Ishikawa (cell line): ENCODE data around the gene TIAM2.

Source experiments
- CEBPB ChIP-seq: IDR thresholded peaks from 2 replicates; pipeline ENCODE4 v1.6.1; 2012
- CREB1 ChIP-seq: IDR thresholded peaks from 2 replicates; pipeline ENCODE4 v1.6.1; 2012; ENCODE audit warnings: low read depth
- EGR1 ChIP-seq: IDR thresholded peaks from 2 replicates; pipeline ENCODE4 v1.6.1; 2012
- EP300 ChIP-seq: IDR thresholded peaks from 2 replicates; pipeline ENCODE4 v1.6.1; 2012; ENCODE audit warnings: borderline replicate concordance
- FOXM1 ChIP-seq: IDR thresholded peaks from 2 replicates; pipeline ENCODE4 v1.6.1; 2012; ENCODE audit warnings: low read depth, borderline replicate concordance
- MAX ChIP-seq: IDR thresholded peaks from 2 replicates; pipeline ENCODE4 v1.6.1; 2012
- NFIC ChIP-seq: IDR thresholded peaks from 2 replicates; pipeline ENCODE4 v1.6.1; 2012
- RAD21 ChIP-seq: IDR thresholded peaks from 2 replicates; pipeline ENCODE4 v1.6.1; 2012; ENCODE audit warnings: low read depth
- TAF1 ChIP-seq: IDR thresholded peaks from 2 replicates; pipeline ENCODE4 v1.6.1; 2012; ENCODE audit warnings: low read depth, mild to moderate bottlenecking
- TCF12 ChIP-seq: IDR thresholded peaks from 2 replicates; pipeline ENCODE4 v1.6.1; 2012; ENCODE audit warnings: low read depth
- TEAD4 ChIP-seq: IDR thresholded peaks from 2 replicates; pipeline ENCODE4 v1.6.1; 2012
- USF1 ChIP-seq: IDR thresholded peaks from 2 replicates; pipeline ENCODE4 v1.6.1; 2012
- YY1 ChIP-seq: IDR thresholded peaks from 2 replicates; pipeline ENCODE4 v1.6.1; 2012; ENCODE audit warnings: low read depth
- ZBTB7A ChIP-seq: IDR thresholded peaks from 2 replicates; pipeline ENCODE4 v1.6.1; 2012; ENCODE audit warnings: low read depth
- TF ChIP-seq, protein P1 (sequence below): IDR thresholded peaks from 2 replicates; pipeline ENCODE4 v1.6.1; 2012; ENCODE audit warnings: low read depth, mild to moderate bottlenecking

TIAM2 gene

DNA sequence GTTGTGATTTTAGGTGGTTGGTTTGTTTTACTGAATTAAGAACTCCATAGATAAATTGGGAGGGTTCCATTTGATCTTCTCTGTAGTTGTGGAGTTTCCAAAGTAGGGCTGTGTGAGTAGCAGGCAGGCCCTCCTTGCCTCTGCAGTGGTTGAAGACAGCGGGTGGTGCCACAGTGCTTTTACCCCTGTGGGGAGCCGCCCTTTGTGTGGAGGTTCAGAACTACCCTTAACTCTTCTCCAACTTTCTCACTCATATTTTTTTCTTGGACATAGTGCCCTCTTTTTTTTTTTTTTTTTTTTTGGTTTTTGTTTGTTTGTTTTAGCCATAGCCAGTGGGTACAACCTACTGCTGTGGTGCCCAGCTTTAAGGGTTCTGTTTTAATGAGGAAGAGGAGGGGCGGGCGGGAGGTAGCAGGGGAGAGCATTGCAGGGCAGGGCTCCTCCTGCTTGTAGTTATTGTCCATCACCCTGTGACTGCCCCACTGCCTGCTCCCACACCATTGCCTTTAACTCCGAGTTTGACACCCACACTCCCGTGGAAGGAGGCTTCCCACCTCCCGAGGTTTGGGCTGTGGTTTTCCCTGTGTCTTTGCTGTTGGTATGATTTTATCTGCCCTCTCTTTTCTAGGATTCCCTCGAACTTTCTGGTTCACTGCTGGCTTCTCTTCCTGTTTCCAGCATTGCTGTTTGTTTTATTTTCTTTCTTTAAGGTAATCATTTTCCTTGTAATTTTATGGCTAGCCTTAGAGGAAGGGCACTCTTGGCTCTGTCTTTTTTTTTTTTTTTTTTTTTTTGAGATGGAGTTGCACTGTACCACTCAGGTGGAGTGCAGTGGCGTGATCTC, 50.7 kb downstream of the TIAM2 start:
- TF ChIP-seq CEBPB (no peak), NFIC (no peak), RAD21 (no peak), EP300 (no peak), FOXM1 (no peak), TCF12 (no peak)
- TF ChIP-seq, protein P1, sequence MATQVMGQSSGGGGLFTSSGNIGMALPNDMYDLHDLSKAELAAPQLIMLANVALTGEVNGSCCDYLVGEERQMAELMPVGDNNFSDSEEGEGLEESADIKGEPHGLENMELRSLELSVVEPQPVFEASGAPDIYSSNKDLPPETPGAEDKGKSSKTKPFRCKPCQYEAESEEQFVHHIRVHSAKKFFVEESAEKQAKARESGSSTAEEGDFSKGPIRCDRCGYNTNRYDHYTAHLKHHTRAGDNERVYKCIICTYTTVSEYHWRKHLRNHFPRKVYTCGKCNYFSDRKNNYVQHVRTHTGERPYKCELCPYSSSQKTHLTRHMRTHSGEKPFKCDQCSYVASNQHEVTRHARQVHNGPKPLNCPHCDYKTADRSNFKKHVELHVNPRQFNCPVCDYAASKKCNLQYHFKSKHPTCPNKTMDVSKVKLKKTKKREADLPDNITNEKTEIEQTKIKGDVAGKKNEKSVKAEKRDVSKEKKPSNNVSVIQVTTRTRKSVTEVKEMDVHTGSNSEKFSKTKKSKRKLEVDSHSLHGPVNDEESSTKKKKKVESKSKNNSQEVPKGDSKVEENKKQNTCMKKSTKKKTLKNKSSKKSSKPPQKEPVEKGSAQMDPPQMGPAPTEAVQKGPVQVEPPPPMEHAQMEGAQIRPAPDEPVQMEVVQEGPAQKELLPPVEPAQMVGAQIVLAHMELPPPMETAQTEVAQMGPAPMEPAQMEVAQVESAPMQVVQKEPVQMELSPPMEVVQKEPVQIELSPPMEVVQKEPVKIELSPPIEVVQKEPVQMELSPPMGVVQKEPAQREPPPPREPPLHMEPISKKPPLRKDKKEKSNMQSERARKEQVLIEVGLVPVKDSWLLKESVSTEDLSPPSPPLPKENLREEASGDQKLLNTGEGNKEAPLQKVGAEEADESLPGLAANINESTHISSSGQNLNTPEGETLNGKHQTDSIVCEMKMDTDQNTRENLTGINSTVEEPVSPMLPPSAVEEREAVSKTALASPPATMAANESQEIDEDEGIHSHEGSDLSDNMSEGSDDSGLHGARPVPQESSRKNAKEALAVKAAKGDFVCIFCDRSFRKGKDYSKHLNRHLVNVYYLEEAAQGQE: no peak

GRCh38 chr6:155047523-155047922, 52.4 kb downstream of the TIAM2 start:
- TF ChIP-seq ZBTB7A: no peak
- TF ChIP-seq TAF1: no peak
- no peak for TF ChIP-seq YY1
- no peak for TF ChIP-seq RAD21
- no peak for TF ChIP-seq CEBPB
- TF ChIP-seq CREB1: no peak
- TF ChIP-seq USF1: no peak
- no peak for TF ChIP-seq TCF12
- no peak for TF ChIP-seq TEAD4
- TF ChIP-seq, protein P1: no peak
- TF ChIP-seq NFIC: no peak
- TF ChIP-seq MAX: no peak

DNA sequence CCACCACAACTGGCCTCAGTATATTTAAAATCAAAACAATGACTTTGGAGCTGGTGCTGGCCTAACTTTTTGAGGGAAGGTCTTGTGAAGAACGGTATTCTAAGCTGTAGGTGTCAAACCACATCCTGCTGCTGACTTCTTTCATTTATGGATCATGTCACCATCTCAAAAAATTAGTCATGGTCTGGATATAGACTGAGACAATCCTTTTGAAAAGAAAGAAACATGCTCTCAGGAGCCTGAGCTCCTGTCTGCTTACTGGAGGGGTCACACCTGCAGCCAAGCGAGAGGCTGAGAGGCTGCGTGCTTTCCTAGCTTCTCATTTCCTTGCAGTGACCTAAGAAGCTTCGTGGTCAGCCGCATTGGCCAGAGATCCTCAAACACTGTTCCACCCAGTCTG, 55.2 kb downstream of the TIAM2 start:
- TF ChIP-seq, protein P1: no peak
- no peak for TF ChIP-seq EGR1

GRCh38 chr6:155054491-155055250, 59.6 kb downstream of the TIAM2 start:
- no peak for TF ChIP-seq YY1
- TF ChIP-seq RAD21: no peak
- TF ChIP-seq NFIC: no peak
- no peak for TF ChIP-seq EGR1
- TF ChIP-seq CEBPB: no peak
- no peak for TF ChIP-seq TCF12
- TF ChIP-seq, protein P1: no peak
- no peak for TF ChIP-seq ZBTB7A
- TF ChIP-seq USF1: no peak
